Left lung (tissue), 10 donors: Measurements from ENCODE around the gene THYN1. TPM values are rescaled to one million over a fixed set of nuclear protein-coding genes. Genes with fewer than 3 reads are reported as not detected.

Experiments
- ATAC-seq: fragments of 200-7000 bp; cut with Tn5 transposase; one replicate; pipeline ENCODE4 v1.9.1; 2020; ENCODE audit warnings: moderate library complexity
- DNase-seq, 4 donors: peaks; one replicate each; pipeline ENCODE4 v3.0.0-alpha.2; 2013 to 2020
- H3K27ac ChIP-seq, 2 donors: fragments of 200-600 bp; sonication (generic) in 1 of 2; one replicate each; pipeline versions ENCODE4 v1.5.0 to v1.8.0; 2020 to 2021
- H3K27me3 ChIP-seq, 2 donors: fragments of 200-600 bp; sonication (generic) in 1 of 2; one replicate each; pipeline versions ENCODE4 v1.5.0 to v1.8.0; 2020 to 2021
- H3K36me3 ChIP-seq, 2 donors: fragments of 200-600 bp; sonication (generic) in 1 of 2; one replicate each; pipeline versions ENCODE4 v1.5.0 to v1.8.0; 2020 to 2021
- H3K4me1 ChIP-seq, 2 donors: fragments of 200-600 bp; one replicate each; pipeline ENCODE4 v1.8.0; 2021
- H3K4me3 ChIP-seq, 2 donors: fragments of 200-600 bp; sonication (generic) in 1 of 2; one replicate each; pipeline versions ENCODE4 v1.5.0 to v1.8.0; 2020 to 2021; ENCODE audit warnings: mild to moderate bottlenecking in 1 of 2
- H3K9me3 ChIP-seq, 2 donors: fragments of 200-600 bp; sonication (generic) in 1 of 2; one replicate each; pipeline versions ENCODE4 v1.5.0 to v1.8.0; 2020 to 2021
- CTCF ChIP-seq, 2 donors: fragments of 200-600 bp; sonication (generic) in 1 of 2; IDR thresholded peaks; one replicate each; pipeline versions ENCODE4 v1.5.0 to v1.8.0; 2021; ENCODE audit warnings: antibody characterized with exemption in 2 of 2
- intact Hi-C, 2 donors: fragments of 100-400 bp; cut with DNase I; formaldehyde crosslinking; loops; one replicate each; pipeline versions ENCODE4 v1.11.2 to v1.14.2; 2022
- polyA plus RNA-seq, 6 donors: library from polyadenylated mRNA; unstranded; fragments of 120-200 nt; gene quantifications; one replicate each; pipeline ENCODE4 v1.2.1, GENCODE V29; 2013; ENCODE audit not compliant: insufficient read length in 6 of 6
- total RNA-seq, 2 donors: library from RNA; stranded (reverse); fragmentation: NEBNext Ultra II Directional; extraction: Animal tissue kit (Norgen Biotek cat#: 25700); gene quantifications; one replicate each; pipeline ENCODE4 v1.2.1, GENCODE V29; 2021
- donor health status: DM: no; HTN: yes; CAD: no.
- donor health status: DM: no; HTN: no; CAD: no.

THYN1 gene
- total and polyA plus RNA-seq, 8 donors = 32.5 to 78.2 (median 61.4) TPM

DNA sequence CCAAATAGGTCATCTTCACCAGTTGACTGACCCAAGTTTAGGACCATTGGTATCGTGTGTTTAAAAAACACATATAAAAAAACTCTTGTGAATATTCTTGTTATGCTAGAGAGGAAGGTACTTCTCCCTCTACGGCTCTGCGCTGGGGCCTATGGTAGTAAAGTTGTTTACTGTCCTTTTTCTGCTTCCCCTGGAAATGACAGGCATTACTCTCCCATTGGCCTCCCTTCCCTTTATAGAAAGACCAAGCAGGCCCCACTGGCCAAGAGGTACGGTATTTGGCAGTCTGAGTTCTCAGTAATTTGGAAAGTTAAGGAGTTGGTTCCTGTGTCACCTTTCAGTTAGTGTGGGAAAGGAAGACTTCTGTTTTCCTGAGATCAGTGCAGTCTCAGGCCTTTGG is 6.5 kb downstream of the THYN1 start:
- no peak for ATAC-seq
- intact Hi-C loops = no loop called here
- H3K36me3 ChIP-seq = peaks cover 0 to 82% of the 10 kb centered on the region in 2 donors

DNA sequence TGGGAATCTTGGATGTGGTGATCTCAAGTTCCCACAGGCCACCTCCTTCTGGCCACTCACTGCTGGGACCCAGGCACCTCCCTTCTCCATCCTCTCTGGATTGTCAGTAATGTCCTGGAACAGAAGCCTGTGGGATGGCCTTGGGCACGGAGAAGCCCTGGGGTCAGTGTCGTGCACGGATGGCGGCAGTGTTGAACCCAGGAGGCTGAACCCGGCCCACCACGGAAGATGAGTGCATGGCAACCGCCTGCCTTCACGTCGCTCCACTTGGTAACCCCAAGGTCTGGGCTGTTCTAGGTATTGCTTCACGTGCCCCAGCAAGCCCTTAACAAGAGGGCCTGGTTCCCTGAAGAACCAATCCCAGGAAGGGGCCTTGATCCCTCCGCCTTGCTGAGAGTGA is 7.1 kb downstream of the THYN1 start:
- Histone ChIP-seq H3K27me3 (no peaks in the 10 kb centered on the region), H3K36me3 (peaks cover 0 to 88% of the 10 kb centered on the region in 2 donors), H3K27ac (no peak overlapping the region), H3K9me3 (no peaks in the 10 kb centered on the region), H3K4me3 (no peak overlapping the region), H3K4me1 (peaks cover 0 to 14% of the 10 kb centered on the region in 2 donors)
- intact Hi-C loops = no loop called here
- DNase-seq (no peak), ATAC-seq (no peak)
- no peak for TF ChIP-seq CTCF (IDR thresholded peaks at IDR 0.05)

More for the DNA sequence above, 6.5 kb downstream of the THYN1 start:
- no peak overlapping the region for H3K27ac ChIP-seq
- H3K9me3 ChIP-seq = no peaks in the 10 kb centered on the region
- no peaks in the 10 kb centered on the region for H3K27me3 ChIP-seq
- TF ChIP-seq CTCF (IDR thresholded peaks at IDR 0.05) = no peak
- DNase-seq = no peak
- H3K4me1 ChIP-seq = peaks cover 4 to 18% of the 10 kb centered on the region in 2 donors
- H3K4me3 ChIP-seq = no peak overlapping the region

DNA sequence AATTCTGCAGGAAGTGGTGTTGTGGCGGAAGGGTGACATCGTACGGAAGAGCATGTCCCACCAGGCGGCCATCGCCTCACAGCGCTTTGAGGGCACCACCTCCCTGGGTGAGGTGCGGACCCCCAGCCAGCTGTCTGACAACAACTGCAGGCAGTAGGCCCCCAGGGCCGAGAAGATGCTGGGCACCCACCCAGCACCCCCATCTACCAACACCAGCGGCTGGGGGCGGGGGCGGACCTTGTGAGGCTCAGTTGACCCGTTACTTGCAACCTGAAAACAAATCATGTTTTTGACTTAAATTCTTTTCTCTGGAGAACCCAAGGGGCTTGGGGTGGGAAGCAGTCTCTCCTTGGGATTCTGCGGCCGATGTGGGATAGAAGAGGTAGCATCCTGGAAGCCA is 7.7 kb downstream of the THYN1 start:
- H3K27ac ChIP-seq = no peak overlapping the region
- H3K9me3 ChIP-seq = no peaks in the 10 kb centered on the region
- no peak for TF ChIP-seq CTCF (IDR thresholded peaks at IDR 0.05)
- H3K36me3 ChIP-seq = peaks cover 0 to 86% of the 10 kb centered on the region in 2 donors
- ATAC-seq (no peak), DNase-seq (no peak)
- intact Hi-C loops = no loop called here
- H3K4me1 ChIP-seq = peaks cover 0 to 7% of the 10 kb centered on the region in 2 donors
- no peaks in the 10 kb centered on the region for H3K27me3 ChIP-seq
- no peak overlapping the region for H3K4me3 ChIP-seq

DNA sequence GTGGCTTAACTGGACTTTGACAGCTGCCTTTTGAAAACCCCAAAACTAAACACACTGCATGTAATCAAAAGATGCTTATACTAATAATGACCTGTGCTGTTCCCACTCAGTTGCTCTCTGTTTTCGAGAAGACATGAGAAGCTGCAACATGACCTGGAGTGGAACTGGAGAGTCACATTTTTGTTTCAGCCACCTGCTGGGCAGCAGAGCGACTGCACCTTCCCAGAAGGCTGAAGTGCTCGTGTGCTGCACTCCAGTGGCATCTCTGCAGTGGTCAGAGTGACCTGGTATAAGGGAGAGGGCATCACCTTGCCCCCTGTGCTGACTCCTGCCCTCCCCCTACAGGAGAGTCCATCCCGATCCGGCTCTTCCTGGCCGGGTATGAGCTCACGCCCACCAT is 8.6 kb downstream of the THYN1 start:
- Histone ChIP-seq H3K4me3 (no peak overlapping the region), H3K36me3 (peaks cover 0 to 94% of the 10 kb centered on the region in 2 donors), H3K27me3 (no peaks in the 10 kb centered on the region), H3K4me1 (no peaks in the 10 kb centered on the region), H3K9me3 (no peaks in the 10 kb centered on the region), H3K27ac (no peak overlapping the region)
- peak in 1 of 2 donors; percentile 29 for TF ChIP-seq CTCF (IDR thresholded peaks at IDR 0.05)
- DNase-seq (no peak), ATAC-seq (peak; percentile 18)
- intact Hi-C loops = no loop called here

GRCh38 chr11:134243913-134244312 is 9.2 kb downstream of the THYN1 start:
- intact Hi-C loops = no loop called here
- Histone ChIP-seq H3K36me3 (peaks cover 0 to 96% of the 10 kb centered on the region in 2 donors), H3K27me3 (no peaks in the 10 kb centered on the region)

More at GRCh38 chr11:134243913-134244312, 9.2 kb downstream of the THYN1 start:
- ATAC-seq (no peak), DNase-seq (no peak)
- Histone ChIP-seq H3K4me1 (no peaks in the 10 kb centered on the region), H3K9me3 (no peaks in the 10 kb centered on the region), H3K4me3 (no peak overlapping the region), H3K27ac (no peak overlapping the region)
- TF ChIP-seq CTCF (IDR thresholded peaks at IDR 0.05) = no peak
